ENCODE measurements around the gene CCDC186.

DNA sequence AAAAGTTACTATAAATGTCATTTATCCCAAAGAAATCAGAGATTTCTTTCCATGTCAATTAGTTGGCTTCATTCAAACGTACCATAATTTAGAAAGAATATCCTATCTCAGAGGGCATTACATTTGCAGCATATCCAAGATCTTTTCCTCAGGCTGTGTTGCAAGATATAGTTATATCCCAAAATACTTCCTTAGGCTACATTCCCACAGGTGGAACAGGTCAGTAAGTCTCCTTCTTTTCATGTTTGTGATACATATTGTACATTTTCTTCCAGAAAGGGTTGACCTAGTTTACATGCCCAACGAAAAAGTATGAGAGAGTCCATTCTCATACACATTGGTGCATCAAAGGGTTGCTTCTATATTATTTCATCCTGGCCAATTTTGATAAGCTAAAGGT lies 38.1 kb upstream of the CCDC186 start:
- TF ChIP-seq POLR2A (IDR thresholded peaks at IDR 0.05; ENCODE audit: control extremely low read depth in 1 of 2, low read depth in 2 of 2, low read length in 2 of 2) (no peak), NRF1 (IDR thresholded peaks at IDR 0.05; ENCODE audit: low read depth, low read length) (no peak), TAF1 (IDR thresholded peaks at IDR 0.05; ENCODE audit: low read depth, low read length) (no peak), TEAD4 (IDR thresholded peaks at IDR 0.05; ENCODE audit: low read depth, low read length) (no peak), RFX5 (IDR thresholded peaks at IDR 0.05; ENCODE audit: borderline replicate concordance, low read depth, low read length) (no peak), MAFK (IDR thresholded peaks at IDR 0.05; ENCODE audit: low read depth, low read length) (no peak), EP300 (IDR thresholded peaks at IDR 0.05; ENCODE audit: borderline replicate concordance in 1 of 2, low read depth in 2 of 2, low read length in 2 of 2) (no peak), CREB1 (IDR thresholded peaks at IDR 0.05) (no peak), PHF8 (conservative IDR thresholded peaks at IDR 0.05; ENCODE audit: low read depth, low read length) (no peak), JUN (IDR thresholded peaks at IDR 0.05; ENCODE audit: low read depth, low read length) (no peak)
- TF ChIP-seq, protein P1, sequence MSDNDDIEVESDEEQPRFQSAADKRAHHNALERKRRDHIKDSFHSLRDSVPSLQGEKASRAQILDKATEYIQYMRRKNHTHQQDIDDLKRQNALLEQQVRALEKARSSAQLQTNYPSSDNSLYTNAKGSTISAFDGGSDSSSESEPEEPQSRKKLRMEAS (IDR thresholded peaks at IDR 0.05): no peak
- TF ChIP-seq, protein P2, sequence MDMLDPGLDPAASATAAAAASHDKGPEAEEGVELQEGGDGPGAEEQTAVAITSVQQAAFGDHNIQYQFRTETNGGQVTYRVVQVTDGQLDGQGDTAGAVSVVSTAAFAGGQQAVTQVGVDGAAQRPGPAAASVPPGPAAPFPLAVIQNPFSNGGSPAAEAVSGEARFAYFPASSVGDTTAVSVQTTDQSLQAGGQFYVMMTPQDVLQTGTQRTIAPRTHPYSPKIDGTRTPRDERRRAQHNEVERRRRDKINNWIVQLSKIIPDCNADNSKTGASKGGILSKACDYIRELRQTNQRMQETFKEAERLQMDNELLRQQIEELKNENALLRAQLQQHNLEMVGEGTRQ (IDR thresholded peaks at IDR 0.05; ENCODE audit: low read length): no peak
- TF ChIP-seq, protein P3, sequence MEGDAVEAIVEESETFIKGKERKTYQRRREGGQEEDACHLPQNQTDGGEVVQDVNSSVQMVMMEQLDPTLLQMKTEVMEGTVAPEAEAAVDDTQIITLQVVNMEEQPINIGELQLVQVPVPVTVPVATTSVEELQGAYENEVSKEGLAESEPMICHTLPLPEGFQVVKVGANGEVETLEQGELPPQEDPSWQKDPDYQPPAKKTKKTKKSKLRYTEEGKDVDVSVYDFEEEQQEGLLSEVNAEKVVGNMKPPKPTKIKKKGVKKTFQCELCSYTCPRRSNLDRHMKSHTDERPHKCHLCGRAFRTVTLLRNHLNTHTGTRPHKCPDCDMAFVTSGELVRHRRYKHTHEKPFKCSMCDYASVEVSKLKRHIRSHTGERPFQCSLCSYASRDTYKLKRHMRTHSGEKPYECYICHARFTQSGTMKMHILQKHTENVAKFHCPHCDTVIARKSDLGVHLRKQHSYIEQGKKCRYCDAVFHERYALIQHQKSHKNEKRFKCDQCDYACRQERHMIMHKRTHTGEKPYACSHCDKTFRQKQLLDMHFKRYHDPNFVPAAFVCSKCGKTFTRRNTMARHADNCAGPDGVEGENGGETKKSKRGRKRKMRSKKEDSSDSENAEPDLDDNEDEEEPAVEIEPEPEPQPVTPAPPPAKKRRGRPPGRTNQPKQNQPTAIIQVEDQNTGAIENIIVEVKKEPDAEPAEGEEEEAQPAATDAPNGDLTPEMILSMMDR (IDR thresholded peaks at IDR 0.05; ENCODE audit: control extremely low read depth in 1 of 3, insufficient read depth in 1 of 3, low read depth in 1 of 3, low read length in 3 of 3): no peak
